Subcutaneous adipose tissue (tissue), 4 donors: ENCODE data around the gene IGDCC3. TPM values are rescaled to one million over a fixed set of nuclear protein-coding genes. Genes with fewer than 3 reads are reported as not detected.

Experiments
- total RNA-seq, 4 donors: library from RNA; depleted of rRNA; stranded (reverse); fragments of >200 nt; gene quantifications; one replicate each; pipeline ENCODE4 v1.1.0, GENCODE V29; 2016
- TF ChIP-seq, protein P1 (sequence below): fragments of 450-650 bp; IDR thresholded peaks from one replicate; pipeline ENCODE4 v1.5.1; 2016; ENCODE audit warnings: low read depth, mild to moderate bottlenecking, control low read depth, antibody characterized with exemption, moderate library complexity

The IGDCC3 gene
- total RNA-seq, 4 donors from 2014 or later = not detected

DNA sequence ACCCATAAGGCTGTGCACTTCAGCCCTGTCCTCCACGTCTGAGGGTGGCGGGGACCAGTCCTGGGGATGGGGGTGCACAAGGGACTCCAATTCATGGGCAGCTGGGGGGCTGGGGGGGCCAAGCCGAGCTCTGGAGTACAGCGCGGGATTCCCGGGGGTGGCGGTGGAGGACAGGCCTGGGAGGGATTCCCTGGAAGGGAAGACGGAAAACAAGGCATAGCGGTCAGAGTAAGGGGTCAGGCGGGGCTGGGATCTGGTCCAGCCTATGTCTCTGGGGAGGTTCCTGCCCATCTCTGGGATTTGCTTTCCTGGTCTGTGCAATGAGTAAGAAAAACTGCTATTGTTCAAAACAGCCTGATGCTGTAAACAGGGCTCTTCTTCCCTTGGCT is 8.1 kb upstream of the IGDCC3 start:
- TF ChIP-seq, protein P1, sequence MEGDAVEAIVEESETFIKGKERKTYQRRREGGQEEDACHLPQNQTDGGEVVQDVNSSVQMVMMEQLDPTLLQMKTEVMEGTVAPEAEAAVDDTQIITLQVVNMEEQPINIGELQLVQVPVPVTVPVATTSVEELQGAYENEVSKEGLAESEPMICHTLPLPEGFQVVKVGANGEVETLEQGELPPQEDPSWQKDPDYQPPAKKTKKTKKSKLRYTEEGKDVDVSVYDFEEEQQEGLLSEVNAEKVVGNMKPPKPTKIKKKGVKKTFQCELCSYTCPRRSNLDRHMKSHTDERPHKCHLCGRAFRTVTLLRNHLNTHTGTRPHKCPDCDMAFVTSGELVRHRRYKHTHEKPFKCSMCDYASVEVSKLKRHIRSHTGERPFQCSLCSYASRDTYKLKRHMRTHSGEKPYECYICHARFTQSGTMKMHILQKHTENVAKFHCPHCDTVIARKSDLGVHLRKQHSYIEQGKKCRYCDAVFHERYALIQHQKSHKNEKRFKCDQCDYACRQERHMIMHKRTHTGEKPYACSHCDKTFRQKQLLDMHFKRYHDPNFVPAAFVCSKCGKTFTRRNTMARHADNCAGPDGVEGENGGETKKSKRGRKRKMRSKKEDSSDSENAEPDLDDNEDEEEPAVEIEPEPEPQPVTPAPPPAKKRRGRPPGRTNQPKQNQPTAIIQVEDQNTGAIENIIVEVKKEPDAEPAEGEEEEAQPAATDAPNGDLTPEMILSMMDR = no peak

- TF ChIP-seq, protein P1 = no peak
These were observed 7.4 kb upstream of the IGDCC3 start for GRCh38 chr15:65384895-65385869.

- TF ChIP-seq, protein P1 = no peak
These were observed 6.7 kb upstream of the IGDCC3 start for GRCh38 chr15:65384505-65384894.

DNA sequence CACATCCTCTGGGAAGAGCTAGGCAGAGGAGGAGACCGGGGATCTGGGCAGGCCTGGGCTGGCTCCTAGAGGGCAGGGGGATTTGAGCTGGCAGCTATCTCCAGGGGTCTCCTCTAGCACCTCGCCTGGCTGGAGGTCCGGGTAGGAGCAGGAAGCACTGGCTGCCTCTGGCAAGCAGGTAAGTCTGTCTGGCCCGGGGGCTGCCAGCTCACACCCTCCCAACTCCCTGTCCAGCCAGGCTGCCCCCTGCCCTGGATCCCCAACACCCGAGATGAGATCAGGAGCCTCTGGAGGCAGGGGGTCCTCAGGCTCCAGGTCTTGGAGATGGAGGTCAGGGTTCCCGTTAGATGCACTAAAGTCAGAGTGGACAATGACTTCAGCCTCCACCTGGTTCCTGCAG is 6.2 kb upstream of the IGDCC3 start:
- TF ChIP-seq, protein P1 = no peak

- TF ChIP-seq, protein P1 = no peak
These were observed 5.7 kb upstream of the IGDCC3 start for GRCh38 chr15:65383456-65383855.

DNA sequence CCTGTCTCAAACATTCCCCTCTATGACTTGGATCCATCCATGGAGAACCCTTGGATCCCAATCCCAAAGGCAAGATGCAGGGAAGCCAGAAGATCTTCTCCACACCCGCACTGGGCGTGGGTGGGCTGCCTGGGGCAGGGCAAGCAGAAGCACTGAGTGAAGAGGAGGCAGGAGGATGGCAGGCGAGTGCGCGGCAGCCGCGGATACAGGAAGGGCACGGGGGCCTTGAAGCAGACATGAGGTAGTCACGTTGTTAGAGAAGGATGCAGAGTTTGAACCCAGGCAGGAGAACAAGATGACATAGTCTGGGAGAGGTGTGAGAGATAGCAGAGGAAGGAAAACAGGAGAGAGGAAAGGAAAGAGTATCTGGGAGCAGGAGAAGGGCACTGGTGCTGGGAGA is 5.1 kb upstream of the IGDCC3 start:
- TF ChIP-seq, protein P1 = no peak

DNA sequence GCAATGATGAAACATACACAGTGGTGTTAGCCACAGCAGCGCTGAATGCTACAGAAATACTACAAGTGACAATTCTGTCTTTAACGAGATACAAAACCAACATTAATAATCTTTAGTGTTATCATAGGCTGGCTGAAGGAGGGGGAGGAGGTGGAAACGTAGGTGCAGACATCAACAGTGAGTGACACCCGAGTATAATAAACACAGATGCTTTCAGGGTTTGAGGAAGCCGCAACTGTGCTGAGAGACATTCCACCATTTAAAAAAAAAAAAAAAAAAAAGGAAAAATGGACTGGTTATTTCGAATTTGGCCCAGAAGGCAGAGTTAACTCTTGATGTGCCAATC is 4.3 kb upstream of the IGDCC3 start:
- TF ChIP-seq, protein P1 = no peak
